Glutamatergic neuron (in vitro differentiated cells): ENCODE data around the gene THSD4. TPM values are rescaled to one million over a fixed set of nuclear protein-coding genes. Genes with fewer than 3 reads are reported as not detected.
A peak's percentile ranks its signal among the peaks of the same experiment; 100 is the strongest.

Experiments
- DNase-seq: peaks from one replicate; pipeline ENCODE4 v3.0.0; 2022
- H3K27ac Mint-ChIP-seq: one replicate; pipeline ENCODE4 v1.8.0; 2020; ENCODE audit warnings: mild to moderate bottlenecking, mixed read lengths, inconsistent platforms; ENCODE audit not compliant: unreplicated experiment
- H3K27me3 Mint-ChIP-seq: one replicate; pipeline ENCODE4 v1.8.0; 2020; ENCODE audit warnings: mild to moderate bottlenecking, moderate library complexity, mixed read lengths, inconsistent platforms; ENCODE audit not compliant: unreplicated experiment
- H3K36me3 Mint-ChIP-seq: one replicate; pipeline ENCODE4 v1.8.0; 2020; ENCODE audit warnings: mild to moderate bottlenecking, mixed read lengths, inconsistent platforms; ENCODE audit not compliant: unreplicated experiment
- H3K4me1 Mint-ChIP-seq: one replicate; pipeline ENCODE4 v1.8.0; 2020; ENCODE audit warnings: mild to moderate bottlenecking, low read depth, mixed read lengths, inconsistent platforms; ENCODE audit not compliant: unreplicated experiment
- H3K4me3 Mint-ChIP-seq: one replicate; pipeline ENCODE4 v1.8.0; 2020; ENCODE audit warnings: mild to moderate bottlenecking, mixed read lengths, inconsistent platforms; ENCODE audit not compliant: unreplicated experiment
- H3K9me3 Mint-ChIP-seq: one replicate; pipeline ENCODE4 v1.8.0; 2020; ENCODE audit warnings: mild to moderate bottlenecking, moderate library complexity, mixed read lengths, inconsistent platforms; ENCODE audit not compliant: unreplicated experiment
- CTCF ChIP-seq: fragments of 200-600 bp; sonication (generic); IDR thresholded peaks from one replicate; pipeline ENCODE4 v1.5.0; 2021; ENCODE audit not compliant: partially characterized antibody, unreplicated experiment
- total RNA-seq: library from RNA; stranded (reverse); fragmentation: NEBNext Ultra II Directional; extraction: Animal tissue kit (Norgen Biotek cat#: 25700); gene quantifications from one replicate; pipeline ENCODE4 v1.2.1, GENCODE V29; 2021; ENCODE audit not compliant: unreplicated experiment

The THSD4 gene
- total RNA-seq, 1 donor from 2014 or later: 12.3 TPM

GRCh38 chr15:71646767-71647486 is 531.7 kb downstream of the THSD4 start:
- no peak for DNase-seq
- Mint-ChIP-seq H3K4me1 (peaks cover 19% of the 10 kb centered on the region), H3K9me3 (no peaks in the 10 kb centered on the region), H3K36me3 (no peaks in the 10 kb centered on the region), H3K27ac (no peak overlapping the region), H3K27me3 (peaks cover 2% of the 10 kb centered on the region), H3K4me3 (no peak overlapping the region)
- no peak for TF ChIP-seq CTCF

- Mint-ChIP-seq H3K36me3 (no peaks in the 10 kb centered on the region), H3K4me3 (no peak overlapping the region), H3K27me3 (peaks cover 2% of the 10 kb centered on the region), H3K9me3 (peaks cover 2% of the 10 kb centered on the region), H3K27ac (no peak overlapping the region), H3K4me1 (peaks cover 22% of the 10 kb centered on the region)
- DNase-seq: no peak
- no peak for TF ChIP-seq CTCF
Measured at GRCh38 chr15:71647487-71647808, 532.2 kb downstream of the THSD4 start.

- Mint-ChIP-seq H3K4me1 (peaks cover 26% of the 10 kb centered on the region), H3K36me3 (no peaks in the 10 kb centered on the region), H3K9me3 (peaks cover 2% of the 10 kb centered on the region), H3K27me3 (peaks cover 2% of the 10 kb centered on the region), H3K4me3 (peak overlapping the region; percentile 48), H3K27ac (no peak overlapping the region)
- no peak for DNase-seq
- TF ChIP-seq CTCF: no peak
Measured at GRCh38 chr15:71648095-71648494, 532.8 kb downstream of the THSD4 start.

- DNase-seq: no peak
- Mint-ChIP-seq H3K27ac (no peak overlapping the region), H3K4me3 (no peak overlapping the region), H3K27me3 (peaks cover 2% of the 10 kb centered on the region), H3K4me1 (peaks cover 34% of the 10 kb centered on the region), H3K9me3 (peaks cover 2% of the 10 kb centered on the region), H3K36me3 (no peaks in the 10 kb centered on the region)
- TF ChIP-seq CTCF: no peak
Measured at GRCh38 chr15:71649894-71650293, 534.6 kb downstream of the THSD4 start.

GRCh38 chr15:71650603-71651002 is 535.3 kb downstream of the THSD4 start:
- H3K27me3 Mint-ChIP-seq: peaks cover 2% of the 10 kb centered on the region
- TF ChIP-seq CTCF: no peak
- no peaks in the 10 kb centered on the region for H3K36me3 Mint-ChIP-seq
- peaks cover 2% of the 10 kb centered on the region for H3K9me3 Mint-ChIP-seq
- no peak for DNase-seq
- H3K4me3 Mint-ChIP-seq: no peak overlapping the region
- H3K27ac Mint-ChIP-seq: no peak overlapping the region
- peaks cover 34% of the 10 kb centered on the region for H3K4me1 Mint-ChIP-seq
